DMS79 treated with DMSO at 0.1 percent for 48 hours (cell line): ENCODE data around the gene XPR1.
"Not testable (repeated sequence)": the region's sequence is repeated elsewhere in the genome, so short reads cannot be mapped to it uniquely, and the experiment has no call there.

Experiments
- DNase-seq: peaks from one replicate; lab custom pipeline; 2025; lab: John Stamatoyannopoulos, UW

Gene XPR1

GRCh38 chr1:180644526-180645192, 12.8 kb downstream of the XPR1 start:
- DNase-seq, result no peak

- DNase-seq, result not testable (repeated sequence)
Observed at GRCh38 chr1:180645261-180645660, 13.4 kb downstream of the XPR1 start.

- DNase-seq, result no peak
Observed at GRCh38 chr1:180646093-180646492, 14.3 kb downstream of the XPR1 start.

GRCh38 chr1:180646547-180646946, 14.7 kb downstream of the XPR1 start:
- DNase-seq, result no peak

DNA sequence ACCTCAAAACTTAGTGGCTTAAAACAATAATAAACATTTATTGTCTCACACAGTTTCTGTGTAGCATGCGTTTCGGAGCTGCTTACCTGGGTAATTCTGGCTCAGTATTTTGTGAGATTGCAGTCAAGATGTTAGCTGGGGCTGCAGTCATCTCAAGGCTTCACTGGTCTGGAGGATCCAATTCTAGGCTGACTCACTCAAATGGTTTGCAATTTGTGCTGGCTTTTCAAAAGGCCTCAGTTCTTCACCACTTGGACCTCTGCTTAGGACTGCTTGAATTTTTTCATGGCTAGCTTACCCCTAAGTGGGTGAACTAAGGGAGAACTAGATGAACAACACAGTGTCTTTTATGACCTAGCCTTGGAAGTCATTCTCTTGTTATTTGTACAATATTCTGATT, 21.0 kb downstream of the XPR1 start:
- DNase-seq, result no peak

- DNase-seq, result no peak
Observed at GRCh38 chr1:180662709-180663108, 30.9 kb downstream of the XPR1 start.

DNA sequence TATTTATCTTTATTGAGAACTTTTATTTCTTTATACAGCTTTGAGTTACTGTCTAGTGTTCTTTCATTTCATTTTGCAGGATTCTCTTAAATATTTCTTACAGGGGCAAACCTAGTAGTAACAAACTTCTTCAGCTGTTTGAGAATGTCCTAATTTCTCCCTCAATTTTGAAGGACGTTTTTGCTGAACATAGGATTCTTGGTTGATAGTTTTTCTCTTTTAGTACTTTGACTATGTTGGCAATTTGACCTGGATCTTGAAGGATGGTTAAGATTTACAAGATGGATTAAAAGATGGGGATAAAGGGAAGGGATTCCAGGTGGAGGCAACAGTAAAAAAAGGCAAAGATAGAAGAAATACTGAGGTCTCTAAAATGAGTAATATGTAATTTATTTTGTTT, 38.9 kb downstream of the XPR1 start:
- DNase-seq, result no peak

DNA sequence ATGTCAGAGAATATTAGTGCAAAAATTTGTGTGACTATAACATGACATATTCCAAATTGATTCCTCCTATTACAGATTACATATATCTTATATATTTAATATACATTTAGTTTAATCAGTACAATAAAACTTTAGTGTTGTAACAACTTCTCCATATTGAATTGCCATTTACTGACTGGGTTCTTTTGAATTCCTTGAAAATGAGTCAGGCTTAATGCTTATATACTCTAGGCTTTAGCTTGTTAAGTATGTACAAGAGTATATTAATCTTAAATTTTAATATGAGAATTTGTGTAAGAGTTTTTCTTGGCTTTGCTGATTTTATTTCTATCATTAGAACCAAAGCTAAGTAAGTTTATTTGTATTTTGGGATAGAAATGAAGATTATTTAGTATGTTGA, 40.3 kb downstream of the XPR1 start:
- DNase-seq, result no peak

DNA sequence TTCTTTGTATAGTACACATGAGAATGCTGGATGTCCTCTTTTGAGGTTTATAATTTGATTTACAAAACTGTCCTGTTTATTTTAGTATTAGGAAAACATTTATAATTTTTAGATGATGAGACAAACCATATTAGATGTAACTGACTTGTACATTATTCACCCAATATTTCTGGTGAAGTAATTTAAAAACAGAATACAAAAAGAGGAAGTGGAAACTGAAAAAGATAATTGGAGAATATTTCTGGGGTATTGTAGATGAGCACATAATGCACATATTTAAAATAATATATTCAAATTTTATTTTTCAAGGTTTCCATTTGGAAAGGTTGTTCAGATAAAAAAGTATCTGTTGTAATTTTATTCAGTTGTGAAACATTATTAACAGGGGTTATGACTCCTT, 40.7 kb downstream of the XPR1 start:
- no peak for DNase-seq

GRCh38 chr1:180674603-180675530, 43.0 kb downstream of the XPR1 start:
- DNase-seq, result no peak

GRCh38 chr1:180675586-180675985, 43.8 kb downstream of the XPR1 start:
- no peak for DNase-seq

DNA sequence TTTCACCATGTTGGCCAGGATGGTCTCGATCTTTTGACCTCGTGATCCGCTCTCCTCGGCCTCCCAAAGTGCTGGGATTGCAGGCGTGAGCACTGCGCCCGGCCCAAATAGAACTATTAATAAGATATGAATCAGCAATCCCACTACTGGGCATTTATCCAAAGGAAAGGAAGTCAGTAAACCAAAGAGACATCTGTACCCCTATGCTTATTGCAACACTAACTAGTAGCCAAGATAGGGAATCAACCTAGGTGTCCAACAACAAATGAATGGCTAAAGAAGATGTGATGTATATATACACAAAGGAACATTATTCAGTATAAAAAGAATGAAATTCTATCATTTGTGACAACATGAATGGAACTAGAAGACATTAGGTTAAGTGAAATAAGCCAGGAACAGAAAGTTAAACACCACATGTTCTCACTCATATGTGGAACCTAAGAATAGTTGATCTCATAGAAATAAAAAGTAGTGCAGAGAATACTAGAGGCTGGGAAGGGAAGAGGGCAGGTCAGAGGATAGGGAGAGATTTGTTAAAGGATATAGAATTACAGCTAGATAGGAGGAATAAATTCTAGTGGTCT, 48.8 kb downstream of the XPR1 start:
- no peak for DNase-seq

- DNase-seq, result not testable (repeated sequence)
Observed at GRCh38 chr1:180683117-180683516, 51.3 kb downstream of the XPR1 start.

DNA sequence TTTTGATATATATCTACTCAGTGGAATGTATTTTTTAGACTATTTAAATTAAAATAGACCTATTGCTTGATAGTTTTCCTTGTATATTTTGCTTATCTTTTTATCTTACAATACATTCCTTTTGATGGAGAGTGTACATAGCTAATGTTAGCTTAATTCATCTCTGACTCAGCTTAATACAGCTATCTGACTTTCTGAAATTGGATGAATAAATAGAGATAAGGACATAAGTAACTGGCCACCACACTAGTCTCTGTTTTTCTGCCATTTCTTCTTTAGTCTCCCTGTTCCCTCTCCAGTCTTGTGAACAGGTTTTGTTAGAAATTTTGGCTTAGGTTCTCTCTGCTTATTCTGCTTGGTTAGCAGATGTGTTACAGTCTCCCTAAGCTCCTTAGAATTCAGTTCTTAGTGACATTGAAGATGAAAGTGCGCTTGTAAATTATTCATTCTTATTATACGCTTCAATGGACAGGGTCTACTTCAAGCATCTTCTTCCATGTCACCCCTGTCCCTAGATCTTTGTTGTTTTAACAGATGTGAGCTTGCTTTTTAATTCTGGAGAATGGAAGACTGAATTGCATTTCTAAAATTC, 59.6 kb downstream of the XPR1 start:
- peak; percentile 58 for DNase-seq

DNA sequence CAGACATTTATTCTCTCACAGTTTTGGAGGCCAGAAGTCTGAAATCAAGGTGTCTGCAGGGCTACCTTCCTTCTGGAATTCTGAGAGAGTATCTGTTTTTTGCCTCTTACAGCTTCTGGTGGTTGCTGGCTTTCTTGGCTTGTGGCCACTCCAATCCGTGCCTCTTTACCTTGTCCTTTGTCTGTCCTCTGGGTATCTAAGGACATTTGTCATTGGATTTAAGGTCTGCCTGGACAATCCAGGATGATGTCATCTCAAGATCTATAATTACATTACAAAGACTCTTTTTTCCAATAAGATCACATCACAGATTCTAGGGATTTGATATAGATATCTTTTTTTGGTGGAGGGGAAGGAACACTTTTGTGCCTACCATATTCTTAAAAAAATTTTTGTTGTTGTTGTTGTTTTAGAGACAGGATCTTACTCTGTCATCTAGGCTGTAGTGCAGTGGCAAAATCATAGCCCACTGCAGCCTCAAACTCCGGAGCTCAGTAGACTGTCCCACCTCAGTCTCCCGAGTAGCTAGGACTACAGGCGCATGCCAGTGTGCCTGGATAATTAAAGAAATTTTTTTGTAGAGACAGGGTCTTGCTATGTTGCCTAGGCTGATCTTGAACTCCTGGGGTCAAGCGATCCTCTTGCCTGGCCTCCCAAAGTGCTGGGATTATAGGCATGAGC, 61.9 kb downstream of the XPR1 start:
- no peak for DNase-seq

DNA sequence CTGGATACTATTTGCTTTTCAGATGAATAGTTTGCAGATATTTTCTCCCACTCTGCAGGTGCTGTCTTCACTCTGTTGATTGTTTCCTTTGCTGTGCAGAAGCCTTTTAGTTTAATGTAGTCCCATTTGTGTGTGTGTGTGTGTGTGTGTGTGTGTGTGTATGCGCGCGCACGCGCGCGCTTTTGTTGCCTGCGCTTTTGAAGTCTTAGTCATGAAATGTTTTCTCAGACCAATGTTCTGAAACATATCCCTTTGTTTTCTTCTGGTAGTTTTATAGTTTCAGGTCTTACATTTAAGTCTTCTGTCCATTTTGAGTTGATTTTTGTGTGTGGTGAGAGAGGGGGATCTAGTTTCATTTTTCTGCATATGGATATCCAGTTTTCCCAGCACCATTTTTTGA, 63.5 kb downstream of the XPR1 start:
- DNase-seq, result no peak

DNA sequence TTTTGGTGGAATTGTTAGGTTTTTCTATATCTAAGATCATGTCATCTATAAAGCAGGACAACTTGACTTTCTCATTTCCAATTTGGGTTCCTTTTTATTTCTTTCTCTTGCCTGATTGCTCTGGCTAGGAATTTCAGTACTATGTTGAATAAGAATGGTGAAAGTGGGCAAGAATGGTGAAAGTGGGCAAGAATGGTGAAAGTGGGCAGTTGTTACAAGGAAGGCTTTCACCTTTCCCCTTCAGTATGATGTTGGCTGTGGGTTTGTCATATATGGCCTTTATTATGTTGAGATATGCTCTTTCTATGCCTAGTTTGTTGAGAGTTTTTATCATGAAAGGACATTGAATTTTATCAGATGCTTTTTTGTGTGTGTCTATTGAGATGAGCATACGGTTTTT, 64.5 kb downstream of the XPR1 start:
- DNase-seq, result no peak

- no peak for DNase-seq
Observed at GRCh38 chr1:180698580-180698979, 66.8 kb downstream of the XPR1 start.

DNA sequence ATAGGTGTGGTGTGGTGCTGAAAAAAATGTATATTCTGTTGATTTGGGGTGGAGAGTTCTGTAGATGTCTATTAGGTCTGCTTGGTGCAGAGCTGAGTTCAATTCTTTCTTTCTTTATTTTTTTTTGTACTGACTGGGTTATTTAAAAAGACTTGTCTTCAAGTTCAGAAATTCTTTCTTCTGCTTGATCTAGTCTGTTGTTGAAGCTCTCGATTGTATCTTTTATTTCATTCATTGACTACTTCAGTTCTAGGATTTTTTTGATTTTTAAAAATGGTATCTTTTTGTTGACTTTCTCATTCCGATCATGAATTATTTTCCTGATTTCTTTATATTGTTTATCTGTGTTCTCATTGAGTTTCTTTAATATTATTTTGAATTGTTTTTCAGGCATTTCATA, 70.6 kb downstream of the XPR1 start:
- not testable (repeated sequence) for DNase-seq

- DNase-seq, result not testable (repeated sequence)
Observed at GRCh38 chr1:180710746-180711145, 78.9 kb downstream of the XPR1 start.

- DNase-seq, result not testable (repeated sequence)
Observed at GRCh38 chr1:180711260-180711659, 79.4 kb downstream of the XPR1 start.

- DNase-seq, result no peak
Observed at GRCh38 chr1:180720753-180721152, 88.9 kb downstream of the XPR1 start.
